ENCODE data around the gene GTPBP6.
"Not testable (repeated sequence)": the region's sequence is repeated elsewhere in the genome, so short reads cannot be mapped to it uniquely, and the experiment has no call there.

Gene GTPBP6

DNA sequence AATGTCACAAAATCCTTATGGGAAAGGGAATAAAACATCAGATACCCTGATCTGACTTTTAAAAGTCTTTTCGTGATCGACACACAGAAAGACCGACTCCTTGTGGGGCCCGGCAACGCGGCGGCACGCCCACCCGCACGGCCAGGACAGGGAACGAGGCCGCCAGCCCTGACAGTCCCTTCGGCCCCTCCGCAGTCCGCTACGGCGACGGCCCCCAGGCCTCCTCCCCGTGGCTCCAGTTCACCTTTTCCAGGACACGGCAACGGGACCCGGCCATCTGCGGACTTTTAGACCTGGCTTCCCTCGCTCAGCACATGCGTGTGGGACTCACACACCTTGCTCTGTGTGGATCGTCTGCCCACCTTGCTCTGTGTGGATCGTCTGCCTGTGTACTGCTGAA lies 33.6 kb upstream of the GTPBP6 start:
- DNase-seq (ENCODE audit: insufficient read length, low spot score) (no peak), FAIRE-seq (no peak)

DNA sequence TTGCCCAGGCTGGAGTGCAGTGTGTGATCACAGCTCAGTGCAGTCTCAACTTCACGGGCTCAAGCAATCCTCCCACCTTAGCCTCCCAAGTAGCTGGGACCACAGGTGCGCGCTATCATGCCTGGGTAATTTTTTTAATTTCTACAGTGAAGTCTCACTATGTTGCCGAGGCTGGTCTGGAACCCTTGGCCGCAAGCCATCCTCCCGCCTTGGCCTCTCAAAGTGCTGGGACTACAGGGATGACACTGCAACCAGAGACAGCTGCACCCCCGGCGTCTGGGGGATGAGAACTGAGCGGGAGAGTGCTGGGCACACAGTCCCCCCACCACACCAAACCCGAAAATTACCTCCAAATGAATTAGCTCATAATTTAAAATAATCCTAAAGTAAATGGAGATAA lies 33.1 kb upstream of the GTPBP6 start:
- FAIRE-seq, result no peak
- no peak for DNase-seq (ENCODE audit: insufficient read length, low spot score)

DNA sequence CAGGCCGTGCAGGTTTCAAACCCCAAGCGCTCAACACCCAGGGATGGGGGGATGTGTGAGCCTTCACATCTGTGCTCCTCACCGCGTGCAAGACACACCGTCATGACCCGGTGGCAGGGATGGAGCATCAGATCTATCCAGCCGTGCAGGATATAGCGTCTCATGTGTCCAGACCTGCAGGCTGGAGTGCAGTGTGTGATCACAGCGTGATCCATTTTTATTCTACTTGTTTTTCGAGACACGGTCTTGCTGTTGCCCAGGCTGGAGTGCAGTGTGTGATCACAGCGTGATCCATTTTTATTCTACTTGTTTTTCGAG lies 32.7 kb upstream of the GTPBP6 start:
- not testable (repeated sequence) for FAIRE-seq; DNase-seq (ENCODE audit: insufficient read length, low spot score)

DNA sequence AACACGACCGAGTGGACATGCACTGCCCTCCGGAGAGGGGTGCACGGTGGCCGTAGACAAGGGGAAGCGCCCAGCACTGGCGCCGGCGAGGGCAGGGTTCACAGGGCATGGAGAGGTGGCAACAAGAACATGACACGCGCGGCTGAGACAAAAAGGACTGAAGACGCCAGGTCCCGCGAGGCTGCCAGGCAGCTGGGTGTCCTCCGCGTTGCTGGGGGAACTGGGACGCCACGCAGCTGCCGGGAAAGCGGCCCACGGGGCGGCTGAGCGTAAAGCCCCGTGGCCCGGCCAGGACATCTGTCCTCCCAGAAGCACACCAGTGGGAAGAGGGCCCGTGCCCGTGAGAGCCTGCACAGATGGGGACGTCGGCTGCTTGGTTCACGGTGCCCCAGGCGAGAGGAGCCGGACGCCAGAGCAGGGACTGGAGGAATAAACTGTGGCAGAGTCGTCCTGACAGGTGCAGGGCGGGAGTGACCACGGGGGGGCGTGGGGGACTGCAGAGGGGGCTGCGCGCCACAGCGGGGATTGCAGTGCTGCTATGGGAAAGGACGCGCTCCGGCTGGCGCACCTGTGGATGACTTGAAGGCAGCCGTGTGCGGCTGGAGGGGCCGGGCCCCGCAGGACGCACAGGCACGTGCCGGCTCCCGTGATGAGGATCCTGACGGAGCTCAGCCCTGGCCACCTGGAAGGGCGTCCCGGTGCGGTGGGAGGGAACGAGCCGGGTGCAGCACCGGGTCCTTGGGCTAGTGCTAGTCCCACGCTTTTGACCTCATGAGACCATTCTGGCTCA lies 32.1 kb upstream of the GTPBP6 start:
- FAIRE-seq (no peak), DNase-seq (ENCODE audit: insufficient read length, low spot score) (no peak)

DNA sequence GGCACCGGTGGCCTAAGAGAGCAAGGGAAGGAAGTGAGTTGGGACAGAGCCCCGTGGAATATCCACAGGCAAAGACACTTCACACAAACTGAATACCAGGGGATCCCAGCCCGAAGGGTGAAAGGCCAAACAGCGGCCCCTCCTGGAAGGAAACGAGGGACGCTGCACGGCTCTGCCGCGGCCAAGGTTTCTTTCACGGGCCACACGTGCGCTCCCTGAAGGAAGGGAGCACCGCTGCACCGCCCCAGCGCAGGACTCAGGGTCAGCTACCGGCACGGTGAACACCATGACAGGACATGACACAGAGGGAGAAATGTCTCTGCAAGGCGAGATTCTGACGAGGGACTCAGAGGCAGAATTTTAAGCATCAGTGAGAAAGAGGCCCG lies 31.5 kb upstream of the GTPBP6 start:
- DNase-seq (ENCODE audit: insufficient read length, low spot score) (no peak), FAIRE-seq (no peak)

- DNase-seq (ENCODE audit: insufficient read length, low spot score) (no peak), FAIRE-seq (no peak)
These were observed 31.1 kb upstream of the GTPBP6 start for GRCh38 chrX:349702-350101.

DNA sequence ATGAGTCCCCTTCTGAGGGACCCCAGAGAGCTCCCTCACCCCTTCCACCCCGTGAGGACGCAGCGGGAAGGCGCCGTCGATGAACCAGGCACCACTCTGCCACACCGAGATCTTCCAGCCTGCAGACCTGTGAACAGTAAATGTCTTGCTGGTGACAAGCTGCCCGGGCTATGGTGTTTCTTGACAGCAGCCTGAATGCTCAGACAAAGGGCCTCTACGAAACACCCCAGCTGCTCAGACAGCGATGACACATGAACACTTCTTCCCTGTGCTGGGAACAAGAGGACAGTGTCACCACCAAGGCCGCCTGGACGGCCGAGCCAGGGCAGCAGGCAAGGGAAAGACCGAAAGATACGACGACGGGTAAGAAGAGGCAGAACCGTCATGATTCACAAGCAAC lies 30.6 kb upstream of the GTPBP6 start:
- DNase-seq (ENCODE audit: insufficient read length, low spot score) (no peak), FAIRE-seq (no peak)

GRCh38 chrX:348461-349117 lies 30.0 kb upstream of the GTPBP6 start:
- no peak for DNase-seq (ENCODE audit: insufficient read length, low spot score)

DNA sequence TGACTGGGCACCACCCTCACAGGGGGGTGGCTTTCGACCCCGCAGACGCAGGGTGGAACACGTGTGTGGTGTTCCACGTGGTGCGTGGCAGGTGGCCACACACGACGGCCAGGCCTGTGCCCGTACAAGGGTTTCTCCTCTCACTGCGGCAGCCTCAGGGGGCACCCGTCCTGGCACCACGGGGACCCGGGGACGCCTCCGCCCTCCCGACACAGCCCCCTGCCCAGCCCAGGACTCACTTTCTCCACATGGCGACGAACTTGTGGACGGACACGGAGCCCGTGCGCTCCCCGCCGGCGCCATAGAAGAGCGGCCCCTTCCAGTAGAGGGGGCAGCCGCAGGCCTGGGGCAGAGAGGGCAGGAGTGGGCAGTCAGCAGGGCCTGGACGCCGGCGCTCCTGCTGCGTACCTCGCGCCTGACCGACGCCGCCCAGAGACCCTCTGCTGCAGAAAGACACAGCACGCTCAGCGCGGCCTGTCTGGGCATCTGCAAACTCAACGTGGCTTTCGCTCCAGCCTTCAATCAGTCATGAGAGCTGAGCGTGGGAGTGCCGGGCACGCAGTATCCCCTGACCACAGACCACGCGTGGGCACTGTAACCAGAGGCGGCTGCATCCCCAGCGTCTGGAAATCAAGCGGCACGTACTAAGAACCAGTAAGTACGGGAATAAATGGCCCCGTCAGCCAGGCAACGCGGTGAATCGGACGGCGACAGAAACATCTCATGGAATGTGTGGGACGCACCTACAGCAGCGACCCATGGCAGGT lies 28.9 kb upstream of the GTPBP6 start:
- FAIRE-seq (no peak), DNase-seq (ENCODE audit: insufficient read length, low spot score) (no peak)

More at GRCh38 chrX:348461-349117, 30.0 kb upstream of the GTPBP6 start:
- no peak for FAIRE-seq

GRCh38 chrX:346034-346813 lies 27.6 kb upstream of the GTPBP6 start:
- FAIRE-seq, result no peak
- DNase-seq (ENCODE audit: insufficient read length, low spot score), result no peak

DNA sequence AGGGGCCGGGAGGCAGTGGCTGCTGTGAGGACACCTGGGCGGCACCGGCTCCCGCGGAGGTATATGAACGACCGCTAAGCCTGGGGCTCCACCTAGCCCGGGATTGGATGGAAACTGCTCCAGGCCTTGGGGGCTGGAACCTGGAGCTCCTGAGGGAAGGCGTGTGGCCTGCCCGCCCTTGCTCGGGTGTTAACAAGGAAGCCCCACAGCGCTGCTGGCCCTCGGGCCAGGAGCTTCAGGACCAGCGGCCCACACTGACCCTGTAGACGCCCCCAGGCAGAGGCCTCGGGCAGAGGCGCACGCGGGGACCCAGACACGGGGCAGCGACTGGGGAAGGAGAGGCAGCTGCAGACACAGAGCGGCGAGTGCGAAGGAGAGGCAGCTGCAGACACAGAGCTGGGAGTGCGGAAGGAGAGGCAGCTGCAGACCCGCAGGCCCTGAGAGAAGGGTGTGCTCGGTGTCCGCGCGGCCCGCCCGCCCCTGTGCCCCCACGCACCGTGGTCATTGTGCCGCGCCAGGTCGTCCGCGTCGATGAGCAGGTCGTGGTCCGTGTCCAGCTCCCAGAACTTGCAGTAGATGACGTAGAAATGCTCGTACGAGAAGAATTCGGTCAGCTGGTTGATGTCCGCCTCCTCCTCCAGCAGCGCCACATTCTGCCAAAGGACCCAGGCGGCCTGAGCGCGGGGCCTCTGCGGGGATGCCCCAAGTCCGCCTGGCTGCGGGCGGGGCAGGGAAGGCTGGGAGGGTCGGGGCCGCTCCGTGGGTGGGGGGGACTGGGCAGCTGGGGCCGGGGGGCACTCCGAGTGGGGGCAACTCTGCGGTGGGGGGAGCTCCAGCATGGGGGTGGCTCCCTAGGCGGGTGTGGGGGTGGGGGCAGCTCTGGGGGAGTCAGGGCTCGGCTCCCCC lies 26.7 kb upstream of the GTPBP6 start:
- DNase-seq (ENCODE audit: insufficient read length, low spot score) (no peak), FAIRE-seq (no peak)

GRCh38 chrX:344371-344901 lies 25.8 kb upstream of the GTPBP6 start:
- DNase-seq (ENCODE audit: insufficient read length, low spot score) (no peak), FAIRE-seq (no peak)

DNA sequence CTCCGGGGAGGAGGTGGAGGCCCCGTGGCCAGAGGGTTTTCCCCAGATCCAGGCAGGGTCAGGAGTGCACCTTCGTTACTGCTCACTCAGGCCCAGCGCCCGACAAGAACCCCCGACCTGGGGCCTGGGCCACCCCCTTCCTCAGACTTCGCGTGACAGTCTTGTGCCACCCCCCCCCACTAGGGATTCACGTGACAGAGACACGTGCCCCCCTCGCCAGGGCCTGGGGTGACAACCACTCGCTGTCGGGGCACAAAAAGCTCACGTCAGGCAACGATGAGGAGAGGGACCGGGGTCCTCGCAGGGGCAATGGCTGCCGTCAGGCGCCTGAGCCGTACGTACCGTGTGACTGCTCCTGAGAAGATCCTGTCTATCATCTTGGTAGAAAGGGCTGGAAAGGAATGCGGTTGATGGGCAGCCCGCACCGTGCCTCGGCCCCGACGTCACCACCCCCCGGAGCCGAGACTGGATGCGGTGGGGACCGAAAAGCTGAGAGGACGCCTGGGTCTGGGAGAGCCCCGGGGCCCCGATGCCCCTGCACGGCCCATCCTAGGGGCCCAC lies 23.0 kb upstream of the GTPBP6 start:
- no peak for FAIRE-seq
- DNase-seq (ENCODE audit: insufficient read length, low spot score), result no peak

DNA sequence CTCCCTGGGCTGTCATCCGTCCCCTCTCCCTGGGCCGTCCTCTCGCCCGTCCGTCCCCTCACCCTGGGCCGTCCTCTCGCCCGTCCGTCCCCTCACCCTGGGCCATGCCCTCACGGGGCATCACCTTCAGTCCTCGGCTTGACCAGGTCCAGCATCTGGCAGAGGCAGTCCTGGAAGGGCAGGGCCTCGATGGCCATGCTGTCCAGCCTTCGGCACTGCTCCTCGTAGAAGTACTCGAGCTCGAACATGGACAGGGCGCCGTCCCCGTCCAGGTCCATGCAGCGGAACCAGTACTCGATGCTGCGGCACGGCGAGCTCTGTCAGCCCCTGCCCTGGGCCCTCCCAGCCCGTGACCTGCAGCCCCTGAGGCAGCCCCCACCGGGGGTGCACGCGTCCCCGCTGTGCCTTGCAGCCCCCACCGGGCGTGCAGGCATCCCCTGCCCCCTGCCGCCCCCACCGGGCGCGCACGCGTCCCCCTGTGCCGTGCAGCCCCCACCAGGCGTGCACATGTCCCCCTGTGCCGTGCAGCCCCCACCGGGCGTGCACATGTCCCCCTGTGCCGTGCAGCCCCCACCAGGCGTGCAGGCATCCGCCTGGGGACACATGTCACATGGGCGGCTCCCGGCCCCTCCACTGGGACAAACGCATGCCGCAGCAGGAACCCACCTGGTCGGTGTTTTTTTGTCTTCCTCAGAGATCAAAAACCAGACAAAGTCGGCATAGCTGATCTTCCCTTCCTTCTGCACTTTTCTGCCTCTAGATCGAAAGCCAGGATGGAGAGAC lies 22.2 kb upstream of the GTPBP6 start:
- FAIRE-seq (peak; percentile 77), DNase-seq (ENCODE audit: insufficient read length, low spot score) (no peak)

DNA sequence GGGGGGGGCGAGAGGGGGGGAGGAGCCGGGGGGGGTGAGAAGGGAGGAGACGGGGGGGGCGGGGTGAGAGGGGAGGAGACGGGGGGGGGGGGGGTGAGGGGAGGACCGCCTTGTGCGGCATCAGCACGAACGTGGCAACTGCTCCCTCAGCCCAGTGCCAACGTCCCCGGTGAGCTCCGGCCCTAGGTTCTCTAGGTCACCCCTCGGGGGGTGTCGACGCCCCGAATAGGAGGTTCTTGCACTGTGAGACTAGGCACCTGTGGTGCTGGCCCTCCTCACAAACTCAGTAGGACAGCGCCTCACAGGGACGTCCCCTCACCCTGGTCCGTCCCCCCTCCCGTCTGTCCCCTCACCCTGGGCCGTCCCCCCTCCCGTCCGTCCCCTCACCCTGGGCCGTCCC lies 21.5 kb upstream of the GTPBP6 start:
- FAIRE-seq (no peak), DNase-seq (ENCODE audit: insufficient read length, low spot score) (no peak)

DNA sequence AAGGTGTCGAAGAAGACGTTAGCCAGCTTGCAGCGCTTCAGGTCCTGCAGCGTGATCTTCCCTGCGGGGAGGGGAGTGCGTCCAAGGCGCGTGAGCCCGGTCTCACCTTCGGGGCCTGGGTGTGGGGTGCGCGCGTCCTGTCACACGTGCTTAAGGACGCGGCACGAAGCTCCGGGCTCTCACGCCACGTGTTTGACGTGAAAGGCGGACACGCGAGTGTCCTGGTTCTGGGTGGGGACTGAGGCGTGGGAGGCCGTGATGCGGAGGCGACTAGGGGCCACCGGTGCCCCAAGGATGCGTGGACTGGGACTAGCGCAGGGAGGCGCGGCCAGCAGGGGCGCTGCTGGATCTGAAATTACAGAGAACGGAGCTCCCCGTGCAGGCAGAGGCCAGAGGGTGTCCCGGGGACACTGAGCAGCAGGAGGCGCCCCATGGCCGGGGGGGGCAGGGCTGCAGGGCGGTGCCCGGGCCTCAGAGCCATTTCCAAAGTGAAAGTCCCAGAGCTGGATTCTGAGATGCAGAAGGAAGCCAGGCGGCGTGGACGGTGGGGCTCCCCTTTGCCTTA lies 20.3 kb upstream of the GTPBP6 start:
- FAIRE-seq (no peak), DNase-seq (ENCODE audit: insufficient read length, low spot score) (no peak)

- FAIRE-seq (no peak), DNase-seq (ENCODE audit: insufficient read length, low spot score) (no peak)
These were observed 19.8 kb upstream of the GTPBP6 start for GRCh38 chrX:338281-338835.

DNA sequence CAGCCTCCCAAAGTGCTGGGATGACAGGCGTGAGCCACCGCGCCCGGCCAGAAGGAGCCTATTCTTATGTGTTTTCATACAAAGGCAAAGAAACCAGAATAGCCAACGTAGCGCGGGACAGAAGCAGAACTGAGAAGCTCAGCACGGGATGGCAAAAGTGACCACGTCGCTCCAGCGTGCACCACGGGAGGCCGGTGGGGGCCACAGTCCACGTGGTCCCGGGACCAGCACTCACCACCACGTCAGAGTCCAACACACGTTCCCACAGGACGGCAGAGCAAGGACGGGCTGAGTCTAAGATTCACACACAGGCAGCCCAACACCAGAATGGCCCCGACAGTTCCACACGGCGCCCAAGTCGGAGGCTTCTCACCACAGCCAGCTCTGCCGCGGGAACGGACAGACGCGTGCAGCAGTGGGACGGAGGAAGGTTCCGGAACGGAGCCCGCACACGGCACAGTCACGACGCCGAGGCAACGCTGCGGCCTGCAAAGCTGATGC lies 18.8 kb upstream of the GTPBP6 start:
- DNase-seq (ENCODE audit: insufficient read length, low spot score) (no peak), FAIRE-seq (no peak)

All from HTR-8/SVneo (cell line).